Stomach (tissue), 4 donors: ENCODE data around the gene CLSTN2.

Experiments
- POLR2AphosphoS5 ChIP-seq, 3 donors: sonication (generic); formaldehyde crosslinking; IDR thresholded peaks; one replicate each; pipeline ENCODE4 v1.6.1; 2016; ENCODE audit warnings: antibody characterized with exemption in 3 of 3
- TF ChIP-seq, protein P1 (sequence below), 7 experiments: fragments of 450-650 bp in 4 of 7; fragments of 200-600 bp in 3 of 7; sonication (generic) in 3 of 7; IDR thresholded peaks; one replicate each; pipeline ENCODE4 v1.5.1; 2016 to 2019; ENCODE audit warnings: antibody characterized with exemption in 7 of 7, control low read depth in 2 of 7, mild to moderate bottlenecking in 1 of 7

DNA sequence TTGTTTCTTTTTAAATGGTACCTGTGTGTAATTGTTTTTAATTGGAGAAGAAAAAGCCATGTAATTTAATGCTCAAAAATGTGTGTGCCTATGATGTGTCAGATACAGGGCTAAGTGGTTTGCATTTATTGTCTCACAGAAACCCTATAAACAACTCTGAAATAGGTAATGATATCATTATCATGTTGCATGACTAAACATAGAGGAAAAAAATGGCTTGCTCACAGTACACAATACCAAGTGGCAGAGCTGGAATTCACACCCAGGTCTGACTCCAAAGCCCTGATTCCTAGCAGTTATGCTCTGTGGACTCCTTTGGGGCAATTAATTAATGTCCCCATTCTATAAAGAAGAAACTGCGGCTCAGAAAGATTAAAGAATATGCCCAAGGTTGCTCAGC, 505.5 kb downstream of the CLSTN2 start:
- no peak for TF ChIP-seq POLR2AphosphoS5 (IDR thresholded peaks at IDR 0.05)
- TF ChIP-seq, protein P1, sequence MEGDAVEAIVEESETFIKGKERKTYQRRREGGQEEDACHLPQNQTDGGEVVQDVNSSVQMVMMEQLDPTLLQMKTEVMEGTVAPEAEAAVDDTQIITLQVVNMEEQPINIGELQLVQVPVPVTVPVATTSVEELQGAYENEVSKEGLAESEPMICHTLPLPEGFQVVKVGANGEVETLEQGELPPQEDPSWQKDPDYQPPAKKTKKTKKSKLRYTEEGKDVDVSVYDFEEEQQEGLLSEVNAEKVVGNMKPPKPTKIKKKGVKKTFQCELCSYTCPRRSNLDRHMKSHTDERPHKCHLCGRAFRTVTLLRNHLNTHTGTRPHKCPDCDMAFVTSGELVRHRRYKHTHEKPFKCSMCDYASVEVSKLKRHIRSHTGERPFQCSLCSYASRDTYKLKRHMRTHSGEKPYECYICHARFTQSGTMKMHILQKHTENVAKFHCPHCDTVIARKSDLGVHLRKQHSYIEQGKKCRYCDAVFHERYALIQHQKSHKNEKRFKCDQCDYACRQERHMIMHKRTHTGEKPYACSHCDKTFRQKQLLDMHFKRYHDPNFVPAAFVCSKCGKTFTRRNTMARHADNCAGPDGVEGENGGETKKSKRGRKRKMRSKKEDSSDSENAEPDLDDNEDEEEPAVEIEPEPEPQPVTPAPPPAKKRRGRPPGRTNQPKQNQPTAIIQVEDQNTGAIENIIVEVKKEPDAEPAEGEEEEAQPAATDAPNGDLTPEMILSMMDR (IDR thresholded peaks at IDR 0.05), result no peak
